ENCODE results near the gene PKD2L2. TPM values are rescaled to one million over a fixed set of nuclear protein-coding genes. Genes with fewer than 3 reads are reported as not detected.

PKD2L2 gene
- total and polyA plus RNA-seq, 2 donors from 2014 or later, result not detected

GRCh38 chr5:137916923-137917322 is 27.7 kb downstream of the PKD2L2 start:
- no peak overlapping the region for H3K9ac ChIP-seq (ENCODE audit: low read length in 3 of 3)
- no peak overlapping the region for H3K4me3 ChIP-seq (ENCODE audit: low read length in 3 of 3)
- intact Hi-C loops (cut with DNase I), result no loop called here
- DNase-seq (no peak), FAIRE-seq (no peak)
- H3K36me3 ChIP-seq (ENCODE audit: control insufficient read depth in 2 of 3, insufficient read depth in 3 of 3, low read length in 3 of 3), result no peaks in the 10 kb centered on the region
- no peak overlapping the region for H3K27ac ChIP-seq (ENCODE audit: low read depth in 2 of 2, low read length in 2 of 2)
- no peaks in the 10 kb centered on the region for H3K4me1 ChIP-seq (ENCODE audit: control insufficient read depth in 2 of 3, insufficient read depth in 2 of 3, low read depth in 1 of 3, low read length in 3 of 3)
- no peak for TF ChIP-seq CTCF (IDR thresholded peaks at IDR 0.05; ENCODE audit: borderline replicate concordance, extremely low read depth, insufficient read depth)
- peaks cover 0 to 2% (median 1%) of the 10 kb centered on the region in 3 donors for H3K9me3 ChIP-seq (ENCODE audit: control insufficient read depth in 2 of 3, insufficient read depth in 1 of 3, low read length in 3 of 3)
- H3K27me3 ChIP-seq (ENCODE audit: control insufficient read depth, insufficient read depth, low read length), result no peaks in the 10 kb centered on the region

- no peaks in the 10 kb centered on the region for H3K9me3 ChIP-seq (ENCODE audit: control insufficient read depth in 2 of 3, insufficient read depth in 1 of 3, low read length in 3 of 3)
- H3K4me1 ChIP-seq (ENCODE audit: control insufficient read depth in 2 of 3, insufficient read depth in 2 of 3, low read depth in 1 of 3, low read length in 3 of 3), result no peaks in the 10 kb centered on the region
- no peak overlapping the region for H3K27ac ChIP-seq (ENCODE audit: low read depth in 2 of 2, low read length in 2 of 2)
- DNase-seq, result no peak
- no peaks in the 10 kb centered on the region for H3K36me3 ChIP-seq (ENCODE audit: control insufficient read depth in 2 of 3, insufficient read depth in 3 of 3, low read length in 3 of 3)
- intact Hi-C loops (cut with DNase I), result no loop called here
- H3K4me3 ChIP-seq (ENCODE audit: low read length in 3 of 3), result no peak overlapping the region
- no peaks in the 10 kb centered on the region for H3K27me3 ChIP-seq (ENCODE audit: control insufficient read depth, insufficient read depth, low read length)
- H3K9ac ChIP-seq (ENCODE audit: low read length in 3 of 3), result no peak overlapping the region
- no peak for TF ChIP-seq CTCF (IDR thresholded peaks at IDR 0.05; ENCODE audit: borderline replicate concordance, extremely low read depth, insufficient read depth)
- no peak for FAIRE-seq
Measured at GRCh38 chr5:137921931-137922330, 32.7 kb downstream of the PKD2L2 start.

- Histone ChIP-seq H3K36me3 (ENCODE audit: control insufficient read depth in 2 of 3, insufficient read depth in 3 of 3, low read length in 3 of 3) (no peaks in the 10 kb centered on the region), H3K9me3 (ENCODE audit: control insufficient read depth in 2 of 3, insufficient read depth in 1 of 3, low read length in 3 of 3) (no peaks in the 10 kb centered on the region), H3K4me1 (ENCODE audit: control insufficient read depth in 2 of 3, insufficient read depth in 2 of 3, low read depth in 1 of 3, low read length in 3 of 3) (no peaks in the 10 kb centered on the region), H3K4me3 (ENCODE audit: low read length in 3 of 3) (no peak overlapping the region), H3K27me3 (ENCODE audit: control insufficient read depth, insufficient read depth, low read length) (no peaks in the 10 kb centered on the region), H3K9ac (ENCODE audit: low read length in 3 of 3) (no peak overlapping the region), H3K27ac (ENCODE audit: low read depth in 2 of 2, low read length in 2 of 2) (no peak overlapping the region)
- DNase-seq, result no peak
- no peak for TF ChIP-seq CTCF (IDR thresholded peaks at IDR 0.05; ENCODE audit: borderline replicate concordance, extremely low read depth, insufficient read depth)
- intact Hi-C loops (cut with DNase I), result no loop called here
- no peak for FAIRE-seq
Measured at GRCh38 chr5:137923856-137924255, 34.6 kb downstream of the PKD2L2 start.

GRCh38 chr5:137932800-137933199 is 43.5 kb downstream of the PKD2L2 start:
- Histone ChIP-seq H3K27ac (ENCODE audit: low read depth in 2 of 2, low read length in 2 of 2) (no peak overlapping the region), H3K9ac (ENCODE audit: low read length in 3 of 3) (no peak overlapping the region), H3K9me3 (ENCODE audit: control insufficient read depth in 2 of 3, insufficient read depth in 1 of 3, low read length in 3 of 3) (no peaks in the 10 kb centered on the region), H3K27me3 (ENCODE audit: control insufficient read depth, insufficient read depth, low read length) (no peaks in the 10 kb centered on the region), H3K4me1 (ENCODE audit: control insufficient read depth in 2 of 3, insufficient read depth in 2 of 3, low read depth in 1 of 3, low read length in 3 of 3) (no peaks in the 10 kb centered on the region), H3K4me3 (ENCODE audit: low read length in 3 of 3) (no peak overlapping the region), H3K36me3 (ENCODE audit: control insufficient read depth in 2 of 3, insufficient read depth in 3 of 3, low read length in 3 of 3) (peaks cover 0 to 5% (median 0%) of the 10 kb centered on the region in 3 donors)
- FAIRE-seq (no peak), DNase-seq (no peak)
- TF ChIP-seq CTCF (IDR thresholded peaks at IDR 0.05; ENCODE audit: borderline replicate concordance, extremely low read depth, insufficient read depth), result no peak
- intact Hi-C loops (cut with DNase I), result no loop called here

Data from kidney (tissue), 14 donors.